RWPE1 (cell line): ENCODE results near the gene PHLPP1.

Experiments
- CTCF ChIA-PET: fragments of 350-600 bp; sonication (Branson Sonifier 250); formaldehyde crosslinking; extraction: SDS; loops from one replicate; lab custom pipeline; 2021; lab: Yijun Ruan, JAX
- POLR2A ChIA-PET: fragments of 400-600 bp; formaldehyde crosslinking; extraction: SDS; loops from one replicate; lab custom pipeline; 2020; ENCODE audit warnings: antibody characterized with exemption; ENCODE audit not compliant: low non-redundant PET; lab: Yijun Ruan, JAX
- DNase-seq: peaks from one replicate; pipeline ENCODE4 v3.0.0; 2012; ENCODE audit warnings: low spot score
- H3K27ac ChIP-seq: fragments of 450-650 bp; 2 replicates; pipeline ENCODE4 v1.5.1; 2017
- CTCF ChIP-seq: fragments of 450-650 bp; conservative IDR thresholded peaks from 2 replicates; pipeline ENCODE4 v1.5.1; 2017; ENCODE audit warnings: low read depth, mild to moderate bottlenecking

Gene PHLPP1

GRCh38 chr18:62749389-62749788 lies 34.0 kb downstream of the PHLPP1 start:
- TF ChIP-seq CTCF: no peak
- DNase-seq: no peak
- ChIA-PET POLR2A (no interaction called here), CTCF (no interaction called here)
- no peak overlapping the region for H3K27ac ChIP-seq

GRCh38 chr18:62751341-62751821 lies 36.0 kb downstream of the PHLPP1 start:
- no peak overlapping the region for H3K27ac ChIP-seq
- ChIA-PET POLR2A (no interaction called here), CTCF (interaction anchor here (0.7 kb wide), 1 partner anchor 207 kb away, joined by 4 read pairs; no protein-coding TSS in a partner anchor)
- TF ChIP-seq CTCF: no peak
- DNase-seq: no peak

DNA sequence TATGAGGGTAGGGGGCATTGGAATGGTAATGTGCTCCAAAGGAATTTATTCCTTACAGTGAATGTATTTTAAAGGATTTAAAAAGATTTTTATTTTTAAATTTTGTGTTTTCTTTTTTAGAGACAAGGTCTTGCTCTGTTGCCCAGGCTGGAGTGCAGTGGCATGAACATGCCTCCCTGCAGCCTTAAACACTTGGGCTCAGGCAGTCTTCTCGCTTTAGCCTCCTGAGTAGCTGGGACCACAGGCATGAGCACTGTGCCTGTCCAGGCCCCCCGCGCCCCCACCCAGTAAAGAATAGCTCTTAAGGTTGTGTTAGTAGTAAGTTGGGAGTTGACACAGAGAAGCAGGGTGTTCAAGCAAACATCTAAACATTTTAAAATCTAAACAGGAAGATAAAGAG lies 36.6 kb downstream of the PHLPP1 start:
- no peak for TF ChIP-seq CTCF
- no peak for DNase-seq
- ChIA-PET CTCF (interaction anchor here (0.7 kb wide), 1 partner anchor 207 kb away, joined by 4 read pairs; no protein-coding TSS in a partner anchor), POLR2A (no interaction called here)
- H3K27ac ChIP-seq: no peak overlapping the region

DNA sequence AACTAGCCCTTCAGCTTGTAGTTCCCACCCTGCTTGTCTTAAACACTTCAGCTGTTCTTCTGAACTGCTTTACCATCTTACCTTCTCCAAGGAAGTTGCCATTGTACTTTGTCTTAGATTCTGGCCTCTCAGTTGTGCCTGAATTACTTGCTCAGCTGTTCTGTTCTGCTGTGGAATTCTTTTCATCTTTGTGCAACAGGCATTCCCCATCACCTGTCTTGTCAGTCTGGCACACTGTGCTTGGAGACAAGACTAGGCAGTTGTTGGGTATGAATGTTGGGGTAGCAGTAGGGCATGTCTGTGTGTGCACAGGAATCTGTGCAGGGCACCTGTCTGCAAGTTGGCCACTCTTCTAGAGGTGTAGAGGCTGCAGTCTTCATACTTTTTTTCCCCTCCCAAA lies 38.7 kb downstream of the PHLPP1 start:
- no peak for DNase-seq
- POLR2A ChIA-PET: no interaction called here
- no peak overlapping the region for H3K27ac ChIP-seq
- CTCF ChIA-PET: interaction anchor here (0.5 kb wide), 1 partner anchor 168 kb away, joined by 3 read pairs; no protein-coding TSS in a partner anchor
- TF ChIP-seq CTCF: no peak

DNA sequence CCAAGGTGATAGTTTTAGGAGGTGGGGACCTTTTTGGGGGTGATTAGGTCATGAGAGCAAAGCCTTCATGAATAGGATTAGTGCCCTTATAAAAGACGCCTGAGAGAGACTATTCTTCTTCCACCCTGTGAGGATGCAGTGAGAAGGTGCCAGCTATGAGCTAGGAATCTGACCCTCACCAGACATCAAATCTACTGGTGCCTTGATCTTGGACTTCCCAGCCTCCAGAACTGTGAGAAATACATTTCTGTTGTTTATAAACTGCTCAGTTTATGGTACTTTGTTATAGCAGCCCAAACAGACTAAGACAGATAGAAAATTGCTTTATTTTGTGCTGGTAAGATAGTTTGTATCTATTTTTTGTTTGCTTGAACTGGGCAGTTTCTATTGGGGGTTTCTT lies 40.1 kb downstream of the PHLPP1 start:
- ChIA-PET POLR2A (no interaction called here), CTCF (no interaction called here)
- H3K27ac ChIP-seq: no peak overlapping the region
- DNase-seq: no peak
- no peak for TF ChIP-seq CTCF

DNA sequence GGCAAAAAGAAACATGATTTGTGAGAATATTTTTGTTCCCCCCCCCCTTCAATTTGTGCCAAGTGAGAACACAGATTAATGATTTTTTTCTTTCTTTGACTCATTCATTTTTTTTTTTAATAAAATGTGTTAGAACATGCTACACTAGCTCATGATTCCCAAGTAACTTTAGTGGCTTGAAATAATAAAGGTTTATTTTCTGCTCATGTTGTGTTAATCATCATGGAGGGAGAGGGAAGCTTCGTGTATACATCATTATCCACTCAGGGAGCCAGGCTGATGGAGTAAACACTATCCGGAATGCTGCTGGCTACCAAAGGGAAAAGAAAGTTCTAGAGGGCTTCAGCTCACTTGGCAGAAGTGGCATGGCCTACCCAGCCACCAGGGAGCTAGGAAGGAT lies 40.6 kb downstream of the PHLPP1 start:
- TF ChIP-seq CTCF: no peak
- POLR2A ChIA-PET: no interaction called here
- H3K27ac ChIP-seq: peak overlapping the region; percentile 38; the same call in 1 of the 2 replicates
- no peak for DNase-seq
- CTCF ChIA-PET: interaction anchor here (0.6 kb wide), 1 partner anchor 13 kb away, joined by 3 read pairs; no protein-coding TSS in a partner anchor
